GM12878 (cell line): ENCODE measurements around the gene ARHGAP19.

ENCODE experiments used
- CBX5 ChIP-seq: sonication (generic); IDR thresholded peaks from 2 replicates; pipeline ENCODE4 v1.6.1; 2016; ENCODE audit warnings: low read depth, moderate library complexity, mild to moderate bottlenecking, inconsistent platforms
- FOS ChIP-seq: IDR thresholded peaks from 3 replicates; pipeline ENCODE4 v1.6.1; 2011; ENCODE audit warnings: borderline replicate concordance; ENCODE audit not compliant: insufficient read length; ENCODE audit errors: extremely low read depth
- SUZ12 ChIP-seq: fragments of 200-600 bp; sonication (generic); IDR thresholded peaks from one replicate; pipeline ENCODE4 v1.6.1; 2018; ENCODE audit warnings: antibody characterized with exemption, mild to moderate bottlenecking; ENCODE audit not compliant: unreplicated experiment
- ZNF24 ChIP-seq: fragments of 450-650 bp; IDR thresholded peaks from 2 replicates; pipeline ENCODE4 v1.6.1; 2017; ENCODE audit warnings: antibody characterized with exemption, mild to moderate bottlenecking
- TF ChIP-seq, protein P1 (sequence below): IDR thresholded peaks from 2 replicates; pipeline ENCODE4 v1.6.1; 2012; ENCODE audit warnings: low read depth, low read length, improper control_type of control experiment

GRCh38 chr10:97185326-97186058 lies 106.9 kb downstream of the ARHGAP19 start, which contains the start of gene SLIT1:
- TF ChIP-seq, protein P1, sequence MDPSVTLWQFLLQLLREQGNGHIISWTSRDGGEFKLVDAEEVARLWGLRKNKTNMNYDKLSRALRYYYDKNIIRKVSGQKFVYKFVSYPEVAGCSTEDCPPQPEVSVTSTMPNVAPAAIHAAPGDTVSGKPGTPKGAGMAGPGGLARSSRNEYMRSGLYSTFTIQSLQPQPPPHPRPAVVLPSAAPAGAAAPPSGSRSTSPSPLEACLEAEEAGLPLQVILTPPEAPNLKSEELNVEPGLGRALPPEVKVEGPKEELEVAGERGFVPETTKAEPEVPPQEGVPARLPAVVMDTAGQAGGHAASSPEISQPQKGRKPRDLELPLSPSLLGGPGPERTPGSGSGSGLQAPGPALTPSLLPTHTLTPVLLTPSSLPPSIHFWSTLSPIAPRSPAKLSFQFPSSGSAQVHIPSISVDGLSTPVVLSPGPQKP = no peak
- TF ChIP-seq FOS (no peak), ZNF24 (no peak), CBX5 (no peak), SUZ12 (no peak)
